Activated CD4-positive, alpha-beta T cell treated with anti-CD3 and anti-CD28 coated beads for 36 hours (primary cell): Measurements from ENCODE around the gene PRRT4. TPM values are rescaled to one million over a fixed set of nuclear protein-coding genes. Genes with fewer than 3 reads are reported as not detected.

Experiments
- ATAC-seq: fragments of 200-7000 bp; cut with Tn5 transposase; one replicate; pipeline ENCODE4 v1.10.0; 2021; ENCODE audit warnings: mild to moderate bottlenecking, moderate library complexity
- CTCF ChIA-PET: fragments of 350-600 bp; sonication (Branson Sonifier 250); formaldehyde crosslinking; loops from one replicate; lab custom pipeline; 2021; ENCODE audit warnings: antibody characterized with exemption; lab: Charles Lee
- POLR2A ChIA-PET: fragments of 350-600 bp; sonication (Branson Sonifier 250); formaldehyde crosslinking; loops from one replicate; lab custom pipeline; 2021; ENCODE audit warnings: antibody characterized with exemption, inconsistent platforms; lab: Charles Lee
- DNase-seq: peaks from one replicate; pipeline ENCODE4 v3.0.0-alpha.2; 2020
- H3K27ac Mint-ChIP-seq: one replicate; pipeline ENCODE4 v1.8.0; 2021; ENCODE audit warnings: mixed read lengths
- H3K27me3 Mint-ChIP-seq: one replicate; pipeline ENCODE4 v1.8.0; 2021; ENCODE audit warnings: mixed read lengths
- H3K36me3 Mint-ChIP-seq: one replicate; pipeline ENCODE4 v1.8.0; 2021; ENCODE audit warnings: low read depth, mixed read lengths
- H3K4me1 Mint-ChIP-seq: one replicate; pipeline ENCODE4 v1.8.0; 2021; ENCODE audit warnings: mixed read lengths
- H3K4me3 Mint-ChIP-seq: one replicate; pipeline ENCODE4 v1.8.0; 2021; ENCODE audit warnings: mild to moderate bottlenecking, moderate library complexity, mixed read lengths
- H3K9me3 Mint-ChIP-seq: one replicate; pipeline ENCODE4 v1.8.0; 2021; ENCODE audit warnings: low read depth, mixed read lengths
- intact Hi-C, 2 experiments: fragments of 100-400 bp; cut with DNase I in 1 of 2; cut with micrococcal nuclease in 1 of 2; formaldehyde crosslinking; loops; one replicate each; pipeline versions ENCODE4 v1.14.2 to v1.15.1; 2022 to 2024; cut with DNase I, micrococcal nuclease
- total RNA-seq, 2 experiments: library from RNA; stranded (reverse); gene quantifications; one replicate each; pipeline ENCODE4 v1.2.3, GENCODE V29; 2021

The PRRT4 gene
- total RNA-seq, 2 experiments from 2014 or later = 0.23 to 0.39 TPM

DNA sequence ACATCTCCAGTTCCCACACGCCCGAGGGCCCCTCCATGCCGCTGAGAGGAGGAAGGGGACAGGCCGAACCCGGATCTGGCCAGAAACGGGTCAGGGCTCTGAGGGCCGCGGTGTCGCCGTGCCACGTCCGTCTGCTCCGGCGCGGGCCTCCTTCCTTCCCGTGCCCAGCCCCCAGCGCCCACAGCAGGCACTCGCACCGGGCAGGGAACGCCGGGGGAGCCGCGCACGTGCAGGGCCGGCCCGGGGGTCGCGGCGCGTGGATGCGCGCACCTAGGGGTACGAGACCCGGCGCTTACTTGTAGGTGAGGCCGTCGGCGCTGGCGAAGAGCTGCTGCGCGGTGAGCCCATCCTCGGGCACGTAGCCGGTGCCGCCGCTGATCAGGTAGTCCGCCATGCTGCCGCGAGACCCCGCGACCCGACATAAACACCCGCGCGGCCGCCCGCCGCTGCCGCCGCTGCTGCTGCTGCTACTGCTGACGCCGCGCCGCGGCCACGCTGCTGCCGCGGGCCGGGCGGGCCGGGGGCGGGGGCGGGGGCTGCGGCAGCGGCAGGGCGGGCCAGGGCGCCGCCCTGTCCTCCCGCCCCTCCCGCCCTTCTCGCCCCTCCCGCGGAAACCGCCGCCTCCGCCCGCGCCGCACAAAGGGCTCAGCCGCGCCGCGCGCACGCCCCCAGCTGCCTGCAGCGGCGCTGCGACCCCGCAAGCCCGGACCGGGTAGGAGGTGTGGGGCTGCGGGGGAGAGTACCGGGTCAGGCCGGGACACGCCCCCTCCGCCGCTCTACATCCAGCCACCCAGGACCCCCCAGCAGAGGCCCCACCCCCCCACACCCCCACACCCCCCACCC, 44.2 kb upstream of the PRRT4 start:
- peaks cover 44% of the 10 kb centered on the region for H3K4me1 Mint-ChIP-seq
- peak overlapping the region; percentile 55 for H3K27ac Mint-ChIP-seq
- ATAC-seq (peak; percentile 8), DNase-seq (peak; percentile 74)
- intact Hi-C loops = loop anchor here in 1 of 2 experiments (1.0 to 5.0 kb wide), 3 partner anchors 62 to 818 kb away; partner anchors contain the start of genes ARF5, ATP6V1F, GCC1 and RBM28
- POLR2A ChIA-PET = no interaction called here
- H3K27me3 Mint-ChIP-seq = no peaks in the 10 kb centered on the region
- H3K36me3 Mint-ChIP-seq = peaks cover 4% of the 10 kb centered on the region
- peak overlapping the region; percentile 85 for H3K4me3 Mint-ChIP-seq
- CTCF ChIA-PET = interaction anchor here (1.3 to 9.7 kb wide), 2 partner anchors 18 to 20 kb away, joined by 3 to 89 read pairs; no protein-coding TSS in a partner anchor
- H3K9me3 Mint-ChIP-seq = no peaks in the 10 kb centered on the region

DNA sequence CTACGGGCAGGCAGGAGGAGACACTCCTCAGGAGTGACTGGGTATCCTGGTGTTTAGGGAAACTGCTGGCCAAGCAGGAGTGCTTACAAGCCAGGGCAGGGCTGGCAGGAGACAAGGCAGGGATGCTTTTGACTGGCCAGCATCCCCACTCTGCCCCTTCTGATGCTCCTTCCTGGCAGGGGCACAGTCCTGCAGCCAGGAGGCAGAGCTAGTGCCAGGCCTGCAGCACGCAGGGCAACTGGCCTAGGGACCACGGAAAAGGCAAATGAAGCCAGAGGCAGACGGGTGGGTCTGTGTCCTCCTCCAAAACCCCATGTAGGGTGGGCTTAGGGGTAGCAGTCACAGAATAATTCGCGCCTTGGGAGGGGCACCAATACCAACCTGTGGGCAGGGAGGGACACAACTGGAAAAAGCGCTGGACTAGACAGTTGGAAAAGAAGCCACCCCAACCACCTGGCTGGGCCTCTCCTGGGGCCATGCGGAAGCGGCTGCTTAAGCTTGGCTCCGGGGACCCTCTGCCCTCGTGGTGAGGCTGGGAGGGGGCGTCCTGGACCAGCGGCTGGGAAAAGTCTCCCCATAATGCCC, 43.5 kb upstream of the PRRT4 start:
- Mint-ChIP-seq H3K36me3 (peaks cover 11% of the 10 kb centered on the region), H3K27ac (peak overlapping the region; percentile 82), H3K27me3 (no peaks in the 10 kb centered on the region), H3K4me3 (peak overlapping the region; percentile 85), H3K9me3 (no peaks in the 10 kb centered on the region), H3K4me1 (peaks cover 41% of the 10 kb centered on the region)
- ChIA-PET CTCF (interaction anchor here (9.7 kb wide), 1 partner anchor 21 kb away, joined by 89 read pairs; no protein-coding TSS in a partner anchor), POLR2A (no interaction called here)
- DNase-seq (peak; percentile 42), ATAC-seq (peak; percentile 7)
- intact Hi-C loops = loop anchor here in 1 of 2 experiments (1.0 to 5.0 kb wide), 3 partner anchors 62 to 818 kb away; partner anchors contain the start of genes ARF5, ATP6V1F, GCC1 and RBM28

DNA sequence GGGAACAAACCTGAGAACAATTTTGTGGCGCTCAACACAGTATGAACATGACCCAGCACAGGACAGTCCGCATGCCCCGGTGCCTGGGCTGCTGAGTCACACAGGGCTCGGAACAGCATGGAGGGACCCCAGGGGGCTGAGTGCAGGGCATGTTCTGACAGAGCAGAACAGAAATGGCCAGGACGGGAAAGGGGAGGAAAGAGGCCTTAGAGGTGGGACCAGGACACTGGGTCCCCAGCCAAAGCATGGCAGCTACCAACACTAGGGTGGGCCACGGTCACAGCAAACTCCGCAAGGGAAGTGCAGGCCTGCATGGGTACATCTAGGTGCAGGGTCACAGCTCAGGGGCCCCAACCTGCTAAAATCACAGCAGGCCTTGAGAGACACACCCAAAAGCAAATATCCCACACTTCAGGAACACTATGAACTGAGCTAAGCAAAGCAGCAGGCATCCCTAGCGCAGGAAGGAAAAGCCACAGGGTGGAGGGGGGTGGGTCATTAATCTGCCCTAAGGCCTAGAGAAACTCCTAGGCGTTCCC, 42.7 kb upstream of the PRRT4 start:
- DNase-seq (no peak), ATAC-seq (no peak)
- Mint-ChIP-seq H3K4me1 (peaks cover 39% of the 10 kb centered on the region), H3K27ac (peak overlapping the region; percentile 20), H3K27me3 (no peaks in the 10 kb centered on the region), H3K36me3 (peaks cover 13% of the 10 kb centered on the region), H3K4me3 (peak overlapping the region; percentile 85), H3K9me3 (no peaks in the 10 kb centered on the region)
- POLR2A ChIA-PET = no interaction called here
- CTCF ChIA-PET = interaction anchor here (0.7 to 9.7 kb wide), 4 partner anchors 13 to 70 kb away, joined by 3 to 89 read pairs (median 4); no protein-coding TSS in a partner anchor
- intact Hi-C loops = loop anchor here in 1 of 2 experiments (2.0 kb wide), 1 partner anchor 459 kb away; the partner anchor contains the start of gene ATP6V1F

DNA sequence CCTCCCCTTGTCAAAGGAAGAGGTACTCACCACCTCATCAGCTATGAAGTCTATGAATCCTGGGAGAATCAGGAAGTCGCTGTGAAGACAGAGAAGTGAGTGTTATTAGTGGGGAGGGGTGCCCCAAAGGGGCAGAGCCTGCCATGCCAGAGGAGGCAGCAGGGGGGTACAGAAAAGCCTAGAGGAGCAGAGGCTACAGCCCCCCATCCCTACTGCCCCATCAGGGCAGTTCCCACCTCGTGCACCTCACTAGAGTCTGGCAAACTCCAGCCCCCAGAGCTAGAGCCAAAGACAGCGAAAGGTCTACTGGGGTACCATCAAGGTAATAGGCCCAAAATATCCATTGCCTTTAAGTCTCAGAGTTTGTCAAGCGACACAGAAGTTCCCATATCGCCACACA, 42.2 kb upstream of the PRRT4 start:
- H3K27ac Mint-ChIP-seq = no peak overlapping the region
- no peaks in the 10 kb centered on the region for H3K9me3 Mint-ChIP-seq
- ATAC-seq (no peak), DNase-seq (no peak)
- peak overlapping the region; percentile 85 for H3K4me3 Mint-ChIP-seq
- H3K36me3 Mint-ChIP-seq = peaks cover 13% of the 10 kb centered on the region
- peaks cover 34% of the 10 kb centered on the region for H3K4me1 Mint-ChIP-seq
- ChIA-PET CTCF (interaction anchor here (0.7 to 9.7 kb wide), 4 partner anchors 13 to 71 kb away, joined by 3 to 89 read pairs (median 4); no protein-coding TSS in a partner anchor), POLR2A (no interaction called here)
- intact Hi-C loops = loop anchor here in 1 of 2 experiments (2.0 kb wide), 1 partner anchor 459 kb away; the partner anchor contains the start of gene ATP6V1F
- no peaks in the 10 kb centered on the region for H3K27me3 Mint-ChIP-seq

DNA sequence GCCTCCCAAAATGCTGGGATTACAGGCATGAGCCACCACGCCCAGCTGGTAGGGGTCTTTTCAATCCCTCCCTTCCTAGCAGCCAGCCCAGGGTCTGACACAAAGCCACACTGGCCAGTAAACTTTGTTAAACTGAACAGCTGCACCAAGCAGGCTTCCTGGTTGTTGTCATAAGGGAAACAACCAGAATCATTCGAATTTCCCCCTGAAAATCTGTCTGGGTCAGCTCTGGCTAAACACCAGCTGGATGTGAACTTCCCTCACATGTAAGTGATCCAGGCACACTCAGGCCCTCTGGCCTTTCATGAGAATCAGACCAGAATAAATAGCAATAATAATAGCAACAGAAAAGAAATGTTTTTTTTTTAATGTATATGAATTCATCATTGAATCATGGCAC, 40.9 kb upstream of the PRRT4 start:
- ChIA-PET POLR2A (no interaction called here), CTCF (interaction anchor here (0.6 to 9.7 kb wide), 7 partner anchors 8 to 59 kb away, joined by 3 to 89 read pairs (median 4); partner anchors contain the start of genes IMPDH1 and RBM28)
- Mint-ChIP-seq H3K36me3 (peaks cover 25% of the 10 kb centered on the region), H3K4me3 (no peak overlapping the region), H3K27ac (peak overlapping the region; percentile 42), H3K27me3 (no peaks in the 10 kb centered on the region), H3K9me3 (no peaks in the 10 kb centered on the region), H3K4me1 (peaks cover 27% of the 10 kb centered on the region)
- no peak for DNase-seq
- ATAC-seq = no peak
- intact Hi-C loops = no loop called here

DNA sequence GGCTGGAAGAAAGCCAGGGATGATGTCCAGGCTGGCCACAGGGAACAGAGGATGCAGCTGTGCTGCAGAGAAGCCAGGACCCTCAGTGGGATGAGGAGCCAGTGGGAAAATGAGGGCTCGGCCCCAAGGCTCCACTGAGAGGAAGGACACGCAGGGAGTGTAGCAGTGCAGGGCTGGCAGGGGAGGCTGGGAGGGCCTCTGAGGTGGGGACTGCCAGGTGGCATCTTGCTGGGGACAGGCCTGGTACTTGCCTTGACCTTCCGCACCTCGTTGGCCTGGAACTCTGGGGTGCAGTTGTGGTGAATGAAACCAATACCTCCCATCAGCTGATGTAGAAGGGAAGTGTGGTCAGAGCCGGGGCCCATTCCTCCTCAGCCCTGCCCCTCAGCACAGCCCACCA, 39.1 kb upstream of the PRRT4 start:
- Mint-ChIP-seq H3K4me1 (peaks cover 21% of the 10 kb centered on the region), H3K9me3 (no peaks in the 10 kb centered on the region), H3K36me3 (peaks cover 36% of the 10 kb centered on the region), H3K27ac (no peak overlapping the region), H3K27me3 (no peaks in the 10 kb centered on the region), H3K4me3 (no peak overlapping the region)
- DNase-seq = no peak
- POLR2A ChIA-PET = no interaction called here
- no peak for ATAC-seq
- CTCF ChIA-PET = interaction anchor here (1.6 to 9.7 kb wide), 5 partner anchors 14 to 56 kb away, joined by 3 to 89 read pairs (median 14); partner anchors contain the start of gene RBM28
- intact Hi-C loops = no loop called here

DNA sequence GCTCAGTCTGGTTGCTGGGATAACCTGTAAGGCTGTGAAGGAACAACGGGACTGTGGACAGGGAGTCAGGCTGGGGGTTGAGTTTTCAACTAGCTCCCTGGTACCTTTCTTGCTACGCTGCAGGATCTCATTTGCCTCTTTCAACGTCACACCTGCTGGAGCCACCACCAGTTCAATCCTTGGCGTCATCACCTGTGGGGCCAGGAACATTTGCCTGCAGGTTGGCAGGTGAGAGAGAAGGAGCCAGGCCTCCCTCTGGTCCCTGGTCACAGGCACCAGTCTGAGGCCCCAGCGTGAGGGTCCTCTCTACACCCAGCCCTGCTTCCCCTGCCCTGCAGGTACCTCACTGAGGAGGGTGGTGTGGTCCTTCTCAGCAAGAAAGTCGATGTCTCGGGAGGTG, 38.5 kb upstream of the PRRT4 start:
- intact Hi-C loops = no loop called here
- peaks cover 36% of the 10 kb centered on the region for H3K36me3 Mint-ChIP-seq

DNA sequence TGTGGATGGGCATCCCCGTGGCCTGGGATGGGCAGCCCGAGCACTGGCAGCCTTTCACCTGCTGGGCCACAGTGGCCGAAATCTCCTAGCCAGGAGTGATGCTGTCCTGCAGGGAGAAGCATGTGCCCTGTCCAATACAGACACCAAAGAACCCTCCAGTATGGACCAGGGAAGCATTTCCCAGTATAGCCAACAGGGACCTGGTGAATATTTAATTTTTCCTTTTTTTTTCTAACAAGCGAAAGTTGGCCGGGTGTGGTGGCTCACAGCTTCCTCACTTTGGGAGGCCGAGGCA, 37.3 kb upstream of the PRRT4 start:
- H3K27me3 Mint-ChIP-seq = no peaks in the 10 kb centered on the region
- peak; percentile 23 for ATAC-seq
- no peaks in the 10 kb centered on the region for H3K9me3 Mint-ChIP-seq
- intact Hi-C loops = loop anchor here (1.0 kb wide), 1 partner anchor 27 kb away; no protein-coding TSS in a partner anchor
- ChIA-PET CTCF (interaction anchor here (0.7 to 9.7 kb wide), 11 partner anchors 8 to 78 kb away, joined by 4 to 89 read pairs (median 5); partner anchors contain the start of genes IMPDH1 and METTL2B), POLR2A (no interaction called here)
- H3K4me3 Mint-ChIP-seq = no peak overlapping the region
- H3K36me3 Mint-ChIP-seq = peaks cover 36% of the 10 kb centered on the region
- no peak overlapping the region for H3K27ac Mint-ChIP-seq
- H3K4me1 Mint-ChIP-seq = peaks cover 10% of the 10 kb centered on the region
- DNase-seq = no peak

More for the DNA sequence above, 38.5 kb upstream of the PRRT4 start:
- Mint-ChIP-seq H3K9me3 (no peaks in the 10 kb centered on the region), H3K4me3 (no peak overlapping the region), H3K4me1 (peaks cover 20% of the 10 kb centered on the region), H3K27me3 (no peaks in the 10 kb centered on the region), H3K27ac (no peak overlapping the region)
- ChIA-PET CTCF (interaction anchor here (0.7 to 9.7 kb wide), 10 partner anchors 9 to 61 kb away, joined by 3 to 89 read pairs (median 9); partner anchors contain the start of gene IMPDH1), POLR2A (no interaction called here)
- DNase-seq (no peak), ATAC-seq (no peak)

DNA sequence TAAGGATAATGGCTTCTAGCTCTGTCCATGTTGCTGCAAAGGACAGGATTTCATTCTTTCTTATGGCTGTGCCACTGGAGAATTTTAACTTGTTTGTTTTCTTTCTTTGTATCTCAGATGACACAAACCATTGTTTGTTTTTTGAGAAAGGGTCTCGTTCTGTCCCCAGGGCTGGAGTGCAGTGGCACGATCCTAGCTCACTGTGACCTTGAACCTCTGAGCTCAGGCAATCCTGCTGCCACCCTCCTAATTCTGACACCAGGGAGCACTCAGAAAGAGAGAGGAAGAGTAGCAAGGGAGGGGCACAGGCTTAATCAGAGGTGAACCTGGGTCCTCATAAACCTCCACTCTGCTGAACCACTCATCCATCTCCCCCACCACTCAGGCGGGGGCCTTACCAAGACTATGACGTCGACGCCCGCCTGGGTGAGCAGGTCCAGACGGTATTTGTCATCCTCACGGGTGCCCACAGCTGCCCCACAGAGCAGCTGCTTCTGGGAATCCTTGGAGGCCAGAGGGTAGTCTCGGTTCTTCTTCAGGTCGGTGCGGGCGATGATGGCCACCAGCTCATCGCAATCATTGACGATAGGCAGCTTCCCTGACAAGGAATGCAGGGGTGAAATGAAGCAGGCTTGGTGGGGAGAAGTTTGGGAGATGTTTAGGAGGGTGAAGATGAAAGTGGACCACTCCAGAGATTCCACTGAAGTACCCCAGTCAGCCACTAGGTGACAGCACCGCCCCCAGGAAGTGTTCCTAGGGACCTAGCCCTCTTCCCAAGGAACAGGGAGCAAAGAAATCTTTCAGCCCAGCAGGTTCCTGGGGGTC, 36.7 kb upstream of the PRRT4 start:
- Mint-ChIP-seq H3K27ac (no peak overlapping the region), H3K36me3 (peaks cover 33% of the 10 kb centered on the region), H3K27me3 (no peaks in the 10 kb centered on the region), H3K9me3 (no peaks in the 10 kb centered on the region), H3K4me1 (peaks cover 5% of the 10 kb centered on the region), H3K4me3 (no peak overlapping the region)
- peak; percentile 59 for ATAC-seq
- CTCF ChIA-PET = interaction anchor here (0.6 to 9.7 kb wide), 21 partner anchors 7 to 123 kb away, joined by 3 to 89 read pairs (median 4); partner anchors contain the start of genes IMPDH1 and METTL2B
- POLR2A ChIA-PET = no interaction called here
- intact Hi-C loops = loop anchor here (1.0 kb wide), 1 partner anchor 27 kb away; no protein-coding TSS in a partner anchor
- peak; percentile 65 for DNase-seq

DNA sequence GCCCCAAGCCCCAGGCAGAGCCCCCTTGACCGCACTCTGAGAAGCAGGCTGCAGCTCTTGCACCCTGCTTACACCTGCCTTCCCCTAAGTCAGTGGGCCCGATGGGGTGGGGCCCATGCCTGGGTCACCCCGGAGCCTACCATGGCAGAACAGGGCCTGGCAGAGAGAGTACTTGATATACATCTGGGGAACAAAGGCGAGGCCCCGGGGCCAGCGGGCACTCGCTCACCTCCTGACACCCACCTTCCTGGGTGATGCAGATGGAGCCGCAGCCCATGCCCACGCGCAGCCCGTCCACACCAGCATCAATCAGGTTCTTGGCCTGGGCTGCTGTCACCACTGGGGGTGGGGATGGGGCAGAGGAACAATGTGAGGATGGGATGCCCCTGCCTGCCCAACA, 34.9 kb upstream of the PRRT4 start:
- intact Hi-C loops = no loop called here
- POLR2A ChIA-PET = interaction anchor here (0.6 kb wide), 1 partner anchor 163 kb away, joined by 4 read pairs; no protein-coding TSS in a partner anchor
- H3K9me3 Mint-ChIP-seq = no peaks in the 10 kb centered on the region

More for the DNA sequence above, 34.9 kb upstream of the PRRT4 start:
- Mint-ChIP-seq H3K36me3 (peaks cover 33% of the 10 kb centered on the region), H3K27me3 (no peaks in the 10 kb centered on the region), H3K4me3 (no peak overlapping the region), H3K27ac (no peak overlapping the region), H3K4me1 (no peaks in the 10 kb centered on the region)
- ATAC-seq (no peak), DNase-seq (no peak)
- CTCF ChIA-PET = interaction anchor here (0.7 to 9.7 kb wide), 2 partner anchors 15 to 30 kb away, joined by 3 to 89 read pairs; no protein-coding TSS in a partner anchor
